Astrocyte (in vitro differentiated cells and primary cell): Measurements from ENCODE around the gene IQSEC3.

ENCODE experiments used
- CTCF ChIP-seq: IDR thresholded peaks from 2 replicates; pipeline ENCODE4 v1.5.1; 2011; ENCODE audit warnings: low read depth, mild to moderate bottlenecking, inconsistent platforms, low read length, moderate library complexity; ENCODE audit not compliant: insufficient read depth
- EZH2 ChIP-seq: IDR thresholded peaks from 2 replicates; pipeline ENCODE4 v1.6.1; 2012; ENCODE audit warnings: mild to moderate bottlenecking, low read length, inconsistent platforms; ENCODE audit not compliant: insufficient read depth

GRCh38 chr12:154058-154457 lies 87.5 kb downstream of the IQSEC3 start:
- no peak for TF ChIP-seq CTCF
- no peak for TF ChIP-seq EZH2
